Aorta (tissue), 5 donors: ENCODE data around the gene TEX55. TPM values are rescaled to one million over a fixed set of nuclear protein-coding genes. Genes with fewer than 3 reads are reported as not detected.
"Not testable (repeated sequence)": the region's sequence is repeated elsewhere in the genome, so short reads cannot be mapped to it uniquely, and the experiment has no call there.

Source experiments
- ATAC-seq: fragments of 200-7000 bp; cut with Tn5 transposase; one replicate; pipeline ENCODE4 v1.9.1; 2022; ENCODE audit warnings: moderate library complexity; ENCODE audit not compliant: low FRiP score
- DNase-seq, 2 donors: peaks; one replicate each; pipeline ENCODE4 v3.0.0-alpha.2; 2020
- H3K27ac ChIP-seq, 2 donors: one replicate each; pipeline ENCODE4 v1.5.1; 2013; ENCODE audit warnings: low read length in 2 of 2, mild to moderate bottlenecking in 2 of 2, moderate library complexity in 2 of 2, control low read depth in 1 of 2, inconsistent platforms in 1 of 2, low read depth in 1 of 2
- H3K27me3 ChIP-seq, 2 donors: one replicate each; pipeline ENCODE4 v1.6.1; 2013; ENCODE audit warnings: control low read depth in 1 of 2, low read length in 1 of 2, mild to moderate bottlenecking in 1 of 2, moderate library complexity in 1 of 2; ENCODE audit not compliant: insufficient read depth in 2 of 2, control insufficient read depth in 1 of 2
- H3K36me3 ChIP-seq, 2 donors: one replicate each; pipeline ENCODE4 v1.6.1; 2013; ENCODE audit warnings: control low read depth in 1 of 2, low read length in 1 of 2, mild to moderate bottlenecking in 1 of 2; ENCODE audit not compliant: insufficient read depth in 2 of 2, control insufficient read depth in 1 of 2
- H3K4me1 ChIP-seq, 2 donors: one replicate each; pipeline ENCODE4 v1.6.1; 2013; ENCODE audit warnings: low read length in 2 of 2, control low read depth in 1 of 2, mild to moderate bottlenecking in 1 of 2, moderate library complexity in 1 of 2; ENCODE audit not compliant: insufficient read depth in 2 of 2, control insufficient read depth in 1 of 2
- H3K4me3 ChIP-seq, 2 donors: one replicate each; pipeline ENCODE4 v1.5.1; 2013; ENCODE audit warnings: low read length in 2 of 2, control low read depth in 1 of 2, mild to moderate bottlenecking in 1 of 2
- H3K9me3 ChIP-seq: one replicate; pipeline ENCODE4 v1.6.1; 2013; ENCODE audit warnings: mild to moderate bottlenecking, low read length; ENCODE audit not compliant: control insufficient read depth
- WGBS, 2 donors: extraction: QIAGEN DNeasy Blood & Tissue Kit; methylation state at CpG; one replicate each; pipeline ENCODE4 v1.1.7; 2013; 5-methylcytosine and 5-hydroxymethylcytosine counted together
- intact Hi-C, 2 donors: fragments of 100-400 bp; cut with DNase I; formaldehyde crosslinking; loops; one replicate each; pipeline versions ENCODE4 v1.14.2 to v1.15.0; 2022
- polyA plus RNA-seq, 2 donors: library from polyadenylated mRNA; stranded (reverse); fragments of 200-250 nt; gene quantifications; one replicate each; pipeline ENCODE4 v1.2.3, GENCODE V29; 2013
- total RNA-seq, 2 donors: library from RNA; stranded (reverse); fragmentation: NEBNext Ultra II Directional; extraction: Animal tissue kit (Norgen Biotek cat#: 25700); gene quantifications; one replicate each; pipeline ENCODE4 v1.2.1, GENCODE V29; 2021
- donor health status: healthy with polysubstance abuse.
- donor health status: Bipolar disorder and iron deficiency.
- donor health status: DM: no; HTN: no; CAD: no.
- donor health status: DM: no; HTN: no; CAD: no.
- donor health status: DM: yes; HTN: yes; CAD: no.

Gene TEX55
- total and polyA plus RNA-seq, 4 donors = not detected

GRCh38 chr3:119148493-119149180 lies 2.7 kb downstream of the TEX55 start:
- H3K36me3 ChIP-seq = no peaks in the 10 kb centered on the region
- WGBS, 2 donors = 96 to 98% methylated on average over 2 of the region's 2 CpGs
- ATAC-seq = no peak
- H3K4me3 ChIP-seq = no peak overlapping the region
- H3K9me3 ChIP-seq = no peaks in the 10 kb centered on the region
- no peak for DNase-seq
- intact Hi-C loops = no loop called here
- no peaks in the 10 kb centered on the region for H3K27me3 ChIP-seq
- H3K27ac ChIP-seq = no peak overlapping the region
- H3K4me1 ChIP-seq = no peaks in the 10 kb centered on the region

GRCh38 chr3:119149484-119149883 lies 3.5 kb downstream of the TEX55 start:
- ATAC-seq (no peak), DNase-seq (no peak)
- Histone ChIP-seq H3K9me3 (no peaks in the 10 kb centered on the region), H3K27ac (no peak overlapping the region), H3K4me3 (no peak overlapping the region), H3K27me3 (no peaks in the 10 kb centered on the region), H3K36me3 (no peaks in the 10 kb centered on the region), H3K4me1 (no peaks in the 10 kb centered on the region)
- WGBS, 2 donors = 49 to 59% methylated on average over 4 of the region's 4 CpGs
- intact Hi-C loops = no loop called here

- no peaks in the 10 kb centered on the region for H3K4me1 ChIP-seq
Measured at GRCh38 chr3:119156868-119157267, 10.9 kb downstream of the TEX55 start.

GRCh38 chr3:119157971-119158370 lies 12.0 kb downstream of the TEX55 start:
- no peaks in the 10 kb centered on the region for H3K4me1 ChIP-seq
- intact Hi-C loops = no loop called here
- no peaks in the 10 kb centered on the region for H3K27me3 ChIP-seq
- no peaks in the 10 kb centered on the region for H3K36me3 ChIP-seq
- ATAC-seq (no peak), DNase-seq (no peak)
- WGBS, 2 donors = 67 to 71% methylated on average over 2 of the region's 2 CpGs
- no peak overlapping the region for H3K27ac ChIP-seq
- H3K9me3 ChIP-seq = peaks cover 6% of the 10 kb centered on the region
- no peak overlapping the region for H3K4me3 ChIP-seq

More at GRCh38 chr3:119156868-119157267, 10.9 kb downstream of the TEX55 start:
- intact Hi-C loops = no loop called here
- H3K4me3 ChIP-seq = no peak overlapping the region
- no peak for ATAC-seq
- DNase-seq = no peak
- no peak overlapping the region for H3K27ac ChIP-seq
- H3K27me3 ChIP-seq = no peaks in the 10 kb centered on the region
- no peaks in the 10 kb centered on the region for H3K36me3 ChIP-seq
- peaks cover 6% of the 10 kb centered on the region for H3K9me3 ChIP-seq

DNA sequence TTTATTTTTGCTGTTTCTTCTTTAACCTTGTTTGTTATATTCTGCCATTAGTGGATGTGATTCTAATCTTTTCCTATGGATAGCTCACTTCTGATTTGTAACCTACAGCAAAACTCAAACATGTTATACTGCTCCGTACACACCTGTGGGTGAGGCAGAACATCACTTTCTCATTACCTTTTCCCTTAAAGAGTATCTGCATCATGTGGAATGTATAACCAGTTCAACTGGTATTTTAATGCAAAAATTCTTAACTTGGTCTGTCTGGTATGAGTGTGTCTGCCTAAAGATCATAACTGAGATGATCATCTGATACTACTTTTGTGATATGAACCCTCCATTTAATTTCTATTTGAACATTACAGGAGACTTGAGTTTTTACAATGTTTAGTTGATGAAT lies 14.4 kb downstream of the TEX55 start:
- intact Hi-C loops = no loop called here
- H3K27me3 ChIP-seq = no peaks in the 10 kb centered on the region
- DNase-seq (no peak), ATAC-seq (no peak)
- H3K9me3 ChIP-seq = peaks cover 8% of the 10 kb centered on the region
- H3K36me3 ChIP-seq = no peaks in the 10 kb centered on the region
- H3K27ac ChIP-seq = no peak overlapping the region
- H3K4me1 ChIP-seq = no peaks in the 10 kb centered on the region
- 90 to 93% methylated on average over 1 of the region's 1 CpG for WGBS, 2 donors
- H3K4me3 ChIP-seq = no peak overlapping the region

DNA sequence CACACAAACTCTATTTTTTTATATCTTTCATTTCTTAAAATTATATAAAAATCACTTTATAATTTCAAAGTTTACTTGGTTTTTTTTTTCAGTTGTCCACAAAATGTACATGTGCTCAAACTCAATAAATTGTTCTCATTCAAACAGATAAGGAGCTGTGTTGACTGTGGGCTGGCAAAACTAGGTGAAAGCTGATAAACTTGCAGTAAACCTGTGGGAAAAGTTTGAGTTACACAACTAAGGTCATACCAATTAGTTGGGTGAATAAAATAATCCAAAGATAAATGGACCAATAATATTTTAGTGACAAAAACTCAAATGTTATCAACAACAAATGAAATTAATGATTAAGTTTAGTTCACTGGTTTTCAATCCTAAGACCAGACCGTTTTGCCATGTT lies 14.8 kb downstream of the TEX55 start:
- Histone ChIP-seq H3K4me1 (no peaks in the 10 kb centered on the region), H3K36me3 (no peaks in the 10 kb centered on the region), H3K4me3 (no peak overlapping the region), H3K27me3 (no peaks in the 10 kb centered on the region), H3K27ac (no peak overlapping the region), H3K9me3 (peaks cover 8% of the 10 kb centered on the region)
- intact Hi-C loops = no loop called here
- no peak for ATAC-seq
- 49 to 55% methylated on average over 1 of the region's 1 CpG for WGBS, 2 donors
- DNase-seq = no peak

GRCh38 chr3:119161240-119161639 lies 15.3 kb downstream of the TEX55 start:
- DNase-seq (no peak), ATAC-seq (no peak)
- Histone ChIP-seq H3K4me3 (no peak overlapping the region), H3K36me3 (no peaks in the 10 kb centered on the region), H3K27ac (no peak overlapping the region), H3K27me3 (no peaks in the 10 kb centered on the region), H3K9me3 (peaks cover 5% of the 10 kb centered on the region), H3K4me1 (no peaks in the 10 kb centered on the region)
- intact Hi-C loops = no loop called here
- WGBS, 2 donors = 62 to 72% methylated on average over 2 of the region's 2 CpGs

DNA sequence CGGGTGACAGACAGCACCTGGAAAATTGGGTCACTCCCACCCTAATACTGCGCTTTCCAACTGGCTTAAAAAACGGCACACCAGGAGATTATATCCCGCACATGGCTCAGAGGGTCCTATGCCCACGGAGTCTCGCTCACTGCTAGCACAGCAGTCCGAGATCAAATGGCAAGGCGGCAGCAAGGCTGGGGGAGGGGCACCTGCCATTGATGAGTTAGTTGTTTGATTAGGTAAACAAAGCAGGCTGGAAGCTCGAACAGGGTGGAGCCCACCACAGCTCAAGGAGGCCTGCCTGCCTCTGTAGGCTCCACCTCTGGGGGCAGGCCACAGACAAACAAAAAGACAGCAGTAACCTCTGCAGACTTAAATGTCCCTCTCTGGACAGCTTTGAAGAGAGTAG lies 18.8 kb downstream of the TEX55 start:
- H3K9me3 ChIP-seq, intact Hi-C loops, H3K4me3 ChIP-seq, H3K4me1 ChIP-seq, H3K27ac ChIP-seq, ATAC-seq, H3K27me3 ChIP-seq, DNase-seq, H3K36me3 ChIP-seq: not testable (repeated sequence)
- WGBS, 2 donors = 80 to 86% methylated on average over 9 of the region's 9 CpGs

- Histone ChIP-seq H3K27me3 (no peaks in the 10 kb centered on the region), H3K4me1 (no peaks in the 10 kb centered on the region), H3K36me3 (no peaks in the 10 kb centered on the region), H3K27ac (no peak overlapping the region), H3K4me3 (no peak overlapping the region), H3K9me3 (no peaks in the 10 kb centered on the region)
- intact Hi-C loops = no loop called here
- DNase-seq (no peak), ATAC-seq (no peak)
- 75 to 78% methylated on average over 3 of the region's 3 CpGs for WGBS, 2 donors
Measured at GRCh38 chr3:119170821-119171220, 24.9 kb downstream of the TEX55 start.
